HCT116 (cell line): ENCODE measurements around the gene KYAT1. TPM values are rescaled to one million over a fixed set of nuclear protein-coding genes. Genes with fewer than 3 reads are reported as not detected.
"Not testable (repeated sequence)": the region's sequence is repeated elsewhere in the genome, so short reads cannot be mapped to it uniquely, and the experiment has no call there.

Experiments
- ATAC-seq: fragments of 200-7000 bp; cut with Tn5 transposase; 2 replicates; pipeline ENCODE4 v1.9.1; 2020; ENCODE audit warnings: mild to moderate bottlenecking, moderate library complexity
- BruUV-seq: library from RNA; stranded (reverse); fragments of 400-500 nt; replicated peaks from 2 replicates; lab custom pipeline; 2021; lab: Mats Ljungman, UMichigan
- CTCF ChIA-PET: fragments of 300-600 bp; sonication (Branson Sonifier 250); formaldehyde crosslinking; loops from one replicate; lab custom pipeline; 2021; ENCODE audit warnings: antibody characterized with exemption; lab: Charles Lee
- POLR2A ChIA-PET: fragments of 300-600, 350-600 bp; sonication (Branson Sonifier 250); formaldehyde crosslinking; loops from one replicate; lab custom pipeline; 2021; ENCODE audit warnings: antibody characterized with exemption; lab: Charles Lee
- RAD21 ChIA-PET, 2 experiments: fragments of 300-600 bp; sonication (Branson Sonifier 250); formaldehyde crosslinking; loops; one replicate each; lab custom pipeline; 2023; ENCODE audit warnings: low total read pairs in 2 of 2; ENCODE audit not compliant: uncharacterized antibody in 2 of 2, unreplicated experiment in 2 of 2, low non-redundant PET in 1 of 2; lab: Charles Lee
- DNase-seq: peaks from one replicate; pipeline ENCODE4 v3.0.0-alpha.2; 2010; ENCODE audit warnings: low read depth, low spot score
- H2AFZ ChIP-seq: fragments of 200-600 bp; shearing (Covaris generic), sonication (generic); 2 replicates; pipeline ENCODE4 v1.6.1; 2017; ENCODE audit warnings: low read depth, mixed run types, mixed read lengths, antibody characterized with exemption, low read length; ENCODE audit not compliant: poor library complexity, severe bottlenecking
- H3K27ac ChIP-seq: 2 replicates; pipeline ENCODE4 v1.5.1; 2012; ENCODE audit warnings: low read depth, low read length
- H3K27me3 ChIP-seq: fragments of 200-600 bp; sonication (generic); 2 replicates; pipeline ENCODE4 v1.6.1; 2016; ENCODE audit warnings: mixed run types, low read length, mixed read lengths; ENCODE audit not compliant: insufficient read depth
- H3K36me3 ChIP-seq, 2 experiments: fragments of 200-500 bp in 1 of 2; fragments of 200-600 bp in 1 of 2; sonication (Bioruptor generic) in 1 of 2; sonication (generic) in 1 of 2; 2 replicates each; pipeline versions ENCODE4 v1.5.1 to v1.6.1; 2014 to 2016; ENCODE audit warnings: low read length in 2 of 2, inconsistent platforms in 1 of 2, mixed read lengths in 1 of 2, mixed run types in 1 of 2; ENCODE audit not compliant: insufficient read depth in 2 of 2, control insufficient read depth in 1 of 2
- H3K4me1 ChIP-seq, 2 experiments: fragments of 200-600 bp in 1 of 2; sonication (generic) in 1 of 2; 2 replicates each; pipeline versions ENCODE4 v1.5.1 to v1.6.1; 2012 to 2017; ENCODE audit warnings: low read length in 2 of 2, inconsistent platforms in 1 of 2, mild to moderate bottlenecking in 1 of 2, mixed read lengths in 1 of 2, mixed run types in 1 of 2, moderate library complexity in 1 of 2; ENCODE audit not compliant: insufficient read depth in 2 of 2, control insufficient read depth in 1 of 2
- H3K4me2 ChIP-seq: fragments of 200-600 bp; sonication (generic); 2 replicates; pipeline ENCODE4 v1.6.1; 2017; ENCODE audit warnings: mixed run types, low read length, mixed read lengths
- H3K4me3 ChIP-seq, 2 experiments: fragments of 200-600 bp in 1 of 2; sonication (generic) in 1 of 2; replicated peaks in 1 of 2; 2 replicates each; pipeline ENCODE4 v1.5.1; 2011 to 2016; ENCODE audit warnings: low read length in 2 of 2, control low read depth in 1 of 2, low read depth in 1 of 2, mild to moderate bottlenecking in 1 of 2, mixed read lengths in 1 of 2, mixed run types in 1 of 2
- H3K79me2 ChIP-seq: fragments of 200-600 bp; sonication (generic); 2 replicates; pipeline ENCODE4 v1.6.1; 2017; ENCODE audit warnings: mild to moderate bottlenecking, mixed run types, low read length, moderate library complexity, mixed read lengths; ENCODE audit not compliant: insufficient read depth
- H3K9ac ChIP-seq: fragments of 200-600 bp; sonication (generic); 2 replicates; pipeline ENCODE4 v1.6.1; 2016; ENCODE audit warnings: low read length, mixed read lengths
- H3K9me2 ChIP-seq: fragments of 200-600 bp; sonication (generic), shearing (Covaris generic); 2 replicates; pipeline ENCODE4 v1.6.1; 2017; ENCODE audit warnings: mixed run types, mild to moderate bottlenecking, moderate library complexity; ENCODE audit not compliant: insufficient read depth
- H3K9me3 ChIP-seq, 2 experiments: fragments of 200-500 bp in 1 of 2; fragments of 200-600 bp in 1 of 2; sonication (Bioruptor generic) in 1 of 2; sonication (generic) in 1 of 2; 2 replicates each; pipeline ENCODE4 v1.6.1; 2014 to 2017; ENCODE audit warnings: low read length in 2 of 2, mixed read lengths in 2 of 2, inconsistent platforms in 1 of 2, low read depth in 1 of 2, mild to moderate bottlenecking in 1 of 2, mixed run types in 1 of 2, moderate library complexity in 1 of 2; ENCODE audit not compliant: control insufficient read depth in 1 of 2, insufficient read depth in 1 of 2
- H4K20me1 ChIP-seq: fragments of 200-600 bp; sonication (generic), shearing (Covaris generic); 2 replicates; pipeline ENCODE4 v1.6.1; 2017; ENCODE audit warnings: mixed run types, mild to moderate bottlenecking, moderate library complexity; ENCODE audit not compliant: insufficient read depth
- SRF ChIP-seq: IDR thresholded peaks from 2 replicates; pipeline ENCODE4 v1.6.1; 2012; ENCODE audit warnings: low read depth
- intact Hi-C: fragments of 100-400 bp; cut with micrococcal nuclease; formaldehyde crosslinking; loops from 2 replicates; pipeline ENCODE4 v1.10.0; 2022
- total RNA-seq: library from RNA; stranded (reverse); gene quantifications from one replicate; pipeline ENCODE4 v1.2.1, GENCODE V29; 2021; ENCODE audit not compliant: unreplicated experiment

KYAT1 gene
- total RNA-seq, 1 experiment from 2014 or later, result 10.1 TPM

- RAD21 ChIA-PET, H3K4me3 ChIP-seq, ATAC-seq, H4K20me1 ChIP-seq, intact Hi-C loops, POLR2A ChIA-PET, H3K9me2 ChIP-seq, H3K36me3 ChIP-seq, H3K27ac ChIP-seq, BruUV-seq, H2AFZ ChIP-seq, H3K79me2 ChIP-seq, H3K9me3 ChIP-seq, H3K27me3 ChIP-seq, H3K9ac ChIP-seq, H3K4me2 ChIP-seq, DNase-seq: not testable (repeated sequence)
- peaks cover 3 to 15% of the 10 kb centered on the region in 2 experiments; a peak in 3 of 4 replicates for H3K4me1 ChIP-seq
- CTCF ChIA-PET, result interaction anchor here (0.9 kb wide), 1 partner anchor 9 kb away, joined by 3 read pairs; no protein-coding TSS in a partner anchor
Observed at GRCh38 chr9:128870941-128871265, 10.8 kb downstream of the KYAT1 start.

- H3K9ac ChIP-seq, result no peak overlapping the region
- RAD21 ChIA-PET, result no interaction called here
- no peaks in the 10 kb centered on the region for H3K27me3 ChIP-seq
- no peaks in the 10 kb centered on the region for H3K9me2 ChIP-seq
- DNase-seq (no peak), ATAC-seq (no peak)
- no peak overlapping the region for H3K4me2 ChIP-seq
- H3K79me2 ChIP-seq, result no peaks in the 10 kb centered on the region
- H3K4me3 ChIP-seq, result no peak overlapping the region
- no TSS peak for BruUV-seq
- H4K20me1 ChIP-seq, result no peaks in the 10 kb centered on the region
- intact Hi-C loops, result no loop called here
- H3K9me3 ChIP-seq, result no peaks in the 10 kb centered on the region
- CTCF ChIA-PET, result interaction anchor here (0.9 kb wide), 1 partner anchor 9 kb away, joined by 3 read pairs; no protein-coding TSS in a partner anchor
- H3K36me3 ChIP-seq, result no peaks in the 10 kb centered on the region
- H3K27ac ChIP-seq, result no peak overlapping the region
- POLR2A ChIA-PET, result no interaction called here
- H3K4me1 ChIP-seq, result peaks cover 0 to 11% of the 10 kb centered on the region in 2 experiments; a peak in 3 of 4 replicates
- H2AFZ ChIP-seq, result no peak overlapping the region
- TF ChIP-seq SRF, result no peak
Observed at GRCh38 chr9:128870128-128870940, 11.4 kb downstream of the KYAT1 start.
